Measurements from ENCODE around the gene LBP. TPM values are rescaled to one million over a fixed set of nuclear protein-coding genes. Genes with fewer than 3 reads are reported as not detected.

The LBP gene
- total RNA-seq, 1 experiment from 2014 or later = 0.15 TPM

GRCh38 chr20:38402089-38402488 is 55.8 kb downstream of the LBP start:
- H3K36me3 ChIP-seq (ENCODE audit: control insufficient read depth, insufficient read depth, low read length) = no peaks in the 10 kb centered on the region
- in situ Hi-C loops (cut with HindIII; ENCODE audit: low pct_unique_long_range_greater_than_20kb, low sequenced_read_pairs) = no loop called here
- no peak overlapping the region for H3K4me3 ChIP-seq (ENCODE audit: low read depth in 2 of 2, low read length in 2 of 2)
- no TSS peak for BruUV-seq (replicated peaks)
- intact Hi-C loops (cut with micrococcal nuclease; ENCODE audit: unreplicated experiment) = no loop called here
- H3K4me1 ChIP-seq (ENCODE audit: control insufficient read depth, insufficient read depth, low read length) = no peaks in the 10 kb centered on the region
- ATAC-seq (no peak), DNase-seq (ENCODE audit: low read depth, low spot score) (no peak)
- POLR2A ChIA-PET = no interaction called here
- TF ChIP-seq POLR2AphosphoS5 (IDR thresholded peaks at IDR 0.05; ENCODE audit: low read depth, low read length) (no peak), REST (IDR thresholded peaks at IDR 0.05; ENCODE audit: insufficient read depth in 1 of 2, low read depth in 2 of 2, low read length in 1 of 2) (no peak), TCF7L2 (IDR thresholded peaks at IDR 0.05; ENCODE audit: low read depth, low read length) (no peak)
- H3K9me3 ChIP-seq (ENCODE audit: control insufficient read depth, insufficient read depth, low read depth, low read length) = no peaks in the 10 kb centered on the region
- no peak overlapping the region for H3K27ac ChIP-seq (ENCODE audit: low read length)
- 0 out of 2 replicates have a peak, but pooled peaks cover 2% of the 10 kb centered on the region for H3K27me3 ChIP-seq (ENCODE audit: control insufficient read depth, insufficient read depth, low read length)
- CTCF ChIA-PET = interaction anchor here (0.6 to 0.9 kb wide), 2 partner anchors 193 to 561 kb away, joined by 4 to 7 read pairs; no protein-coding TSS in a partner anchor

- no TSS peak for BruUV-seq (replicated peaks)
- POLR2A ChIA-PET = no interaction called here
- Histone ChIP-seq H3K27ac (ENCODE audit: low read length) (no peak overlapping the region), H3K27me3 (ENCODE audit: control insufficient read depth, insufficient read depth, low read length) (0 out of 2 replicates have a peak, but pooled peaks cover under 1% of the 10 kb centered on the region), H3K4me1 (ENCODE audit: control insufficient read depth, insufficient read depth, low read length) (no peaks in the 10 kb centered on the region), H3K4me3 (ENCODE audit: low read depth in 2 of 2, low read length in 2 of 2) (no peak overlapping the region), H3K36me3 (ENCODE audit: control insufficient read depth, insufficient read depth, low read length) (no peaks in the 10 kb centered on the region), H3K9me3 (ENCODE audit: control insufficient read depth, insufficient read depth, low read depth, low read length) (no peaks in the 10 kb centered on the region)
- no peak for TF ChIP-seq POLR2AphosphoS5 (IDR thresholded peaks at IDR 0.05; ENCODE audit: low read depth, low read length)
- TF ChIP-seq REST (IDR thresholded peaks at IDR 0.05; ENCODE audit: insufficient read depth in 1 of 2, low read depth in 2 of 2, low read length in 1 of 2) = no peak
- intact Hi-C loops (cut with micrococcal nuclease; ENCODE audit: unreplicated experiment) = no loop called here
- in situ Hi-C loops (cut with HindIII; ENCODE audit: low pct_unique_long_range_greater_than_20kb, low sequenced_read_pairs) = no loop called here
- no peak for ATAC-seq
- no peak for DNase-seq (ENCODE audit: low read depth, low spot score)
- CTCF ChIA-PET = interaction anchor here (0.6 kb wide), 1 partner anchor 562 kb away, joined by 4 read pairs; no protein-coding TSS in a partner anchor
Measured at GRCh38 chr20:38402816-38403215, 56.5 kb downstream of the LBP start.

- BruUV-seq (replicated peaks) = no TSS peak
- Histone ChIP-seq H3K9me3 (ENCODE audit: control insufficient read depth, insufficient read depth, low read depth, low read length) (no peaks in the 10 kb centered on the region), H3K4me3 (ENCODE audit: low read depth in 2 of 2, low read length in 2 of 2) (no peak overlapping the region), H3K36me3 (ENCODE audit: control insufficient read depth, insufficient read depth, low read length) (no peaks in the 10 kb centered on the region), H3K4me1 (ENCODE audit: control insufficient read depth, insufficient read depth, low read length) (no peaks in the 10 kb centered on the region), H3K27me3 (ENCODE audit: control insufficient read depth, insufficient read depth, low read length) (no peaks in the 10 kb centered on the region), H3K27ac (ENCODE audit: low read length) (no peak overlapping the region)
- in situ Hi-C loops (cut with HindIII; ENCODE audit: low pct_unique_long_range_greater_than_20kb, low sequenced_read_pairs) (no loop called here), intact Hi-C loops (cut with micrococcal nuclease; ENCODE audit: unreplicated experiment) (no loop called here)
- DNase-seq (ENCODE audit: low read depth, low spot score) (no peak), ATAC-seq (no peak)
- ChIA-PET CTCF (no interaction called here), POLR2A (no interaction called here)
- TF ChIP-seq CTCF (IDR thresholded peaks at IDR 0.05) = no peak
- no peak for TF ChIP-seq POLR2AphosphoS5 (IDR thresholded peaks at IDR 0.05; ENCODE audit: low read depth, low read length)
- no peak for TF ChIP-seq TCF7L2 (IDR thresholded peaks at IDR 0.05; ENCODE audit: low read depth, low read length)
- no peak for TF ChIP-seq SIN3A (IDR thresholded peaks at IDR 0.05; ENCODE audit: borderline replicate concordance, insufficient read depth, low read depth, low read length)
- no peak for TF ChIP-seq REST (IDR thresholded peaks at IDR 0.05; ENCODE audit: insufficient read depth in 1 of 2, low read depth in 2 of 2, low read length in 1 of 2)
Measured at GRCh38 chr20:38404016-38404415, 57.7 kb downstream of the LBP start.
